Measurements from ENCODE around the gene ARSA. TPM values are rescaled to one million over a fixed set of nuclear protein-coding genes. Genes with fewer than 3 reads are reported as not detected.

Gene ARSA
- total RNA-seq, 1 experiment from 2014 or later: 11.3 TPM

- Histone ChIP-seq H3K9me3 (ENCODE audit: low read length) (no peaks in the 10 kb centered on the region), H3K4me2 (ENCODE audit: low read length) (peak overlapping the region; percentile 99), H3F3A (ENCODE audit: low read length, unreplicated experiment) (no peaks in the 10 kb centered on the region), H4K20me1 (ENCODE audit: low read length) (no peaks in the 10 kb centered on the region), H3K9ac (ENCODE audit: low read length) (peak overlapping the region; percentile 65), H3K36me3 (ENCODE audit: low read depth, low read length) (no peaks in the 10 kb centered on the region), H3K4me1 (ENCODE audit: insufficient read depth, low read length) (peaks cover 18% of the 10 kb centered on the region), H3K4me3 (ENCODE audit: low read length) (peak overlapping the region; percentile 92), H3K27ac (ENCODE audit: low read length) (no peak overlapping the region), H2AFZ (ENCODE audit: low read length) (peak overlapping the region; percentile 93; the same call in 1 of the 2 replicates), H3K27me3 (ENCODE audit: low read length) (no peaks in the 10 kb centered on the region), H3K9me2 (replicated peaks; ENCODE audit: low read length) (no peaks in the 10 kb centered on the region), H3K79me2 (ENCODE audit: low read length) (peaks cover 3% of the 10 kb centered on the region; the same call in 1 of the 2 replicates)
- BruUV-seq (replicated peaks): no TSS peak
- POLR2A ChIA-PET (ENCODE audit: unreplicated experiment): no interaction called here
- intact Hi-C loops (cut with micrococcal nuclease): no loop called here
- TF ChIP-seq, protein P1, sequence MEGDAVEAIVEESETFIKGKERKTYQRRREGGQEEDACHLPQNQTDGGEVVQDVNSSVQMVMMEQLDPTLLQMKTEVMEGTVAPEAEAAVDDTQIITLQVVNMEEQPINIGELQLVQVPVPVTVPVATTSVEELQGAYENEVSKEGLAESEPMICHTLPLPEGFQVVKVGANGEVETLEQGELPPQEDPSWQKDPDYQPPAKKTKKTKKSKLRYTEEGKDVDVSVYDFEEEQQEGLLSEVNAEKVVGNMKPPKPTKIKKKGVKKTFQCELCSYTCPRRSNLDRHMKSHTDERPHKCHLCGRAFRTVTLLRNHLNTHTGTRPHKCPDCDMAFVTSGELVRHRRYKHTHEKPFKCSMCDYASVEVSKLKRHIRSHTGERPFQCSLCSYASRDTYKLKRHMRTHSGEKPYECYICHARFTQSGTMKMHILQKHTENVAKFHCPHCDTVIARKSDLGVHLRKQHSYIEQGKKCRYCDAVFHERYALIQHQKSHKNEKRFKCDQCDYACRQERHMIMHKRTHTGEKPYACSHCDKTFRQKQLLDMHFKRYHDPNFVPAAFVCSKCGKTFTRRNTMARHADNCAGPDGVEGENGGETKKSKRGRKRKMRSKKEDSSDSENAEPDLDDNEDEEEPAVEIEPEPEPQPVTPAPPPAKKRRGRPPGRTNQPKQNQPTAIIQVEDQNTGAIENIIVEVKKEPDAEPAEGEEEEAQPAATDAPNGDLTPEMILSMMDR (conservative IDR thresholded peaks at IDR 0.05; ENCODE audit: low read depth, low read length): no peak
- TF ChIP-seq EZH2phosphoT487 (IDR thresholded peaks at IDR 0.05; ENCODE audit: borderline replicate concordance, low read length) (no peak), EZH2 (IDR thresholded peaks at IDR 0.05; ENCODE audit: low read length, unreplicated experiment) (no peak)
- DNase-seq: no peak
- peak; percentile 32 for ATAC-seq
- CTCF ChIA-PET: no interaction called here
Measured at GRCh38 chr22:50626850-50627641, 906 bp downstream of the ARSA start.

- POLR2A ChIA-PET (ENCODE audit: unreplicated experiment): no interaction called here
- H3K4me1 ChIP-seq (ENCODE audit: insufficient read depth, low read length): peaks cover 23% of the 10 kb centered on the region
- TF ChIP-seq EZH2 (IDR thresholded peaks at IDR 0.05; ENCODE audit: low read length, unreplicated experiment) (no peak), EZH2phosphoT487 (IDR thresholded peaks at IDR 0.05; ENCODE audit: borderline replicate concordance, low read length) (no peak)
- TF ChIP-seq, protein P1 (conservative IDR thresholded peaks at IDR 0.05; ENCODE audit: low read depth, low read length): 0 out of 2 replicates have a peak, but pooled peaks have one; percentile 0
- no peaks in the 10 kb centered on the region for H4K20me1 ChIP-seq (ENCODE audit: low read length)
- H3K9me2 ChIP-seq (replicated peaks; ENCODE audit: low read length): no peaks in the 10 kb centered on the region
- no peak overlapping the region for H3K4me3 ChIP-seq (ENCODE audit: low read length)
- no peaks in the 10 kb centered on the region for H3K36me3 ChIP-seq (ENCODE audit: low read depth, low read length)
- H3F3A ChIP-seq (ENCODE audit: low read length, unreplicated experiment): no peaks in the 10 kb centered on the region
- BruUV-seq (replicated peaks): no TSS peak
- no peak for ATAC-seq
- CTCF ChIA-PET: no interaction called here
- no peak for DNase-seq
- H3K9me3 ChIP-seq (ENCODE audit: low read length): no peaks in the 10 kb centered on the region
- no peak overlapping the region for H3K9ac ChIP-seq (ENCODE audit: low read length)
- 0 out of 2 replicates have a peak overlapping the region, but pooled peaks have one; percentile 99 for H3K4me2 ChIP-seq (ENCODE audit: low read length)
- no peaks in the 10 kb centered on the region for H3K27me3 ChIP-seq (ENCODE audit: low read length)
- H3K79me2 ChIP-seq (ENCODE audit: low read length): peaks cover 3% of the 10 kb centered on the region; the same call in 1 of the 2 replicates
- intact Hi-C loops (cut with micrococcal nuclease): no loop called here
- H2AFZ ChIP-seq (ENCODE audit: low read length): no peak overlapping the region
- no peak overlapping the region for H3K27ac ChIP-seq (ENCODE audit: low read length)
Measured at GRCh38 chr22:50626314-50626849, 1.6 kb downstream of the ARSA start.
